Adrenal gland (tissue), 5 donors: ENCODE measurements around the gene TMEM81.

ENCODE experiments used
- CTCF ChIP-seq, 6 experiments: fragments of 450-650 bp in 4 of 6; fragments of 200-600 bp in 2 of 6; sonication (generic) in 1 of 6; IDR thresholded peaks; 1 replicate in 5 of 6; 2 replicates in 1 of 6; pipeline versions ENCODE4 v1.5.1 to v1.8.0; 2016 to 2021; ENCODE audit warnings: antibody characterized with exemption in 6 of 6, mild to moderate bottlenecking in 2 of 6, moderate library complexity in 1 of 6
- POLR2A ChIP-seq, 2 donors: fragments of 450-650 bp; IDR thresholded peaks; one replicate each; pipeline ENCODE4 v1.6.1; 2017; ENCODE audit warnings: antibody characterized with exemption in 2 of 2, mild to moderate bottlenecking in 2 of 2, moderate library complexity in 1 of 2
- donor health status: DM: no; HTN: no; CAD: no.

DNA sequence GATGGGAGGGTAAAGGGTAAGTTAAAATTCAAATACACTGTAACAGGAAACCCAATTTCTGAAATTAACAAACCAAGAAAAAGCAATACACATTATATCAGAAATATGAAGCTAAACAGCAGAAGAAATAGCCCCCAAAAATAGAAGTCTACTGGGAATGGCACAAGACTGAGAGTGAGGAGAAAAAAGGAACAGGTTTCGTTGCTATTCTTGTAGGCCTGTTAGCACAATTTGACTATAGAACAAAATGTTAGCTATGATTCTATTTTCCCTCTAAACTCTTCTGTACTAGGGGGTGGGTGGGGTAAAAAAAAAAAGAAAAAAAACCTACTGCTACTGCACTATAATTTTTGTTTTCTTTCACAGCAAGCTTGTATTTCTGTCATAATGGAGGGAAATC, 25.0 kb upstream of the TMEM81 start:
- no peak for TF ChIP-seq CTCF (IDR thresholded peaks at IDR 0.05)
- no peak for TF ChIP-seq POLR2A (IDR thresholded peaks at IDR 0.05)
